GM23338 (cell line): Measurements from ENCODE around the gene YBEY. TPM values are rescaled to one million over a fixed set of nuclear protein-coding genes. Genes with fewer than 3 reads are reported as not detected.
A peak's percentile ranks its signal among the peaks of the same experiment; 100 is the strongest.

Source experiments
- ATAC-seq: fragments of 200-7000 bp; cut with Tn5 transposase; 3 replicates; pipeline ENCODE4 v1.9.1; 2020
- DNase-seq: peaks from one replicate; pipeline ENCODE4 v3.0.0-alpha.2; 2015; ENCODE audit warnings: low spot score
- H2AFZ ChIP-seq: fragments of 200-600 bp; sonication (generic); 2 replicates; pipeline ENCODE4 v1.8.0; 2016; ENCODE audit warnings: antibody characterized with exemption, mild to moderate bottlenecking, moderate library complexity
- H3F3A ChIP-seq: fragments of 200-600 bp; sonication (generic); replicated peaks from 2 replicates; pipeline ENCODE4 v1.8.0; 2017; ENCODE audit warnings: antibody characterized with exemption, mixed run types, low read depth
- H3K27ac ChIP-seq: fragments of 200-600 bp; sonication (generic); 2 replicates; pipeline ENCODE4 v1.6.1; 2016; ENCODE audit warnings: low read depth
- H3K27me3 ChIP-seq: fragments of 200-600 bp; sonication (generic); 2 replicates; pipeline ENCODE4 v1.8.0; 2016; ENCODE audit warnings: mild to moderate bottlenecking, mixed run types, moderate library complexity; ENCODE audit not compliant: insufficient read depth
- H3K36me3 ChIP-seq: fragments of 200-600 bp; sonication (generic); 2 replicates; pipeline ENCODE4 v1.8.0; 2016; ENCODE audit warnings: mild to moderate bottlenecking; ENCODE audit not compliant: insufficient read depth
- H3K4me1 ChIP-seq: fragments of 200-600 bp; sonication (generic); 2 replicates; pipeline ENCODE4 v1.8.0; 2016; ENCODE audit warnings: mild to moderate bottlenecking, moderate library complexity; ENCODE audit not compliant: insufficient read depth
- H3K4me2 ChIP-seq: fragments of 200-600 bp; sonication (generic); 2 replicates; pipeline ENCODE4 v1.7.1; 2017; ENCODE audit warnings: mixed run types
- H3K4me3 ChIP-seq: fragments of 200-600 bp; sonication (generic); 2 replicates; pipeline ENCODE4 v1.6.1; 2016; ENCODE audit warnings: mixed run types
- H3K79me2 ChIP-seq: fragments of 200-600 bp; sonication (generic); replicated peaks from 2 replicates; pipeline ENCODE4 v1.8.0; 2017; ENCODE audit warnings: mild to moderate bottlenecking; ENCODE audit not compliant: insufficient read depth
- H3K9me2 ChIP-seq: fragments of 200-600 bp; sonication (generic); 2 replicates; pipeline ENCODE4 v1.8.0; 2017; ENCODE audit not compliant: insufficient read depth
- H4K20me1 ChIP-seq: fragments of 200-600 bp; sonication (generic); replicated peaks from 2 replicates; pipeline ENCODE4 v1.8.0; 2017; ENCODE audit warnings: mild to moderate bottlenecking; ENCODE audit not compliant: insufficient read depth
- H3K27ac Mint-ChIP-seq: 2 replicates; pipeline ENCODE4 v1.8.0; 2020; ENCODE audit warnings: inconsistent platforms, mild to moderate bottlenecking, moderate library complexity, mixed read lengths
- H3K27me3 Mint-ChIP-seq: 3 replicates; pipeline ENCODE4 v1.8.0; 2022; ENCODE audit warnings: low read depth, mild to moderate bottlenecking, moderate library complexity, mixed read lengths, inconsistent platforms; ENCODE audit not compliant: insufficient read depth, poor library complexity
- H3K36me3 Mint-ChIP-seq: 3 replicates; pipeline ENCODE4 v1.8.0; 2021; ENCODE audit warnings: low read depth, mild to moderate bottlenecking, inconsistent platforms, moderate library complexity, mixed read lengths
- H3K4me1 Mint-ChIP-seq: 3 replicates; pipeline ENCODE4 v1.8.0; 2020; ENCODE audit warnings: mild to moderate bottlenecking, inconsistent platforms, mixed read lengths
- H3K4me3 Mint-ChIP-seq: 3 replicates; pipeline ENCODE4 v1.8.0; 2021; ENCODE audit warnings: moderate library complexity, mild to moderate bottlenecking, inconsistent platforms, mixed read lengths
- H3K9me3 Mint-ChIP-seq: 3 replicates; pipeline ENCODE4 v1.8.0; 2020; ENCODE audit warnings: moderate library complexity, mild to moderate bottlenecking, inconsistent platforms, mixed read lengths
- CREB1 ChIP-seq: fragments of 250-450 bp; sonication (Bioruptor Pico); IDR thresholded peaks from 2 replicates; pipeline ENCODE4 v1.5.0; 2020; ENCODE audit warnings: low read depth, mild to moderate bottlenecking, moderate library complexity
- JUNB ChIP-seq: IDR thresholded peaks from one replicate; pipeline ENCODE4 v1.6.1; 2016; ENCODE audit warnings: antibody characterized with exemption; ENCODE audit not compliant: unreplicated experiment
- NANOG ChIP-seq: IDR thresholded peaks from 2 replicates; pipeline ENCODE4 v1.6.1; 2016; ENCODE audit warnings: antibody characterized with exemption, borderline replicate concordance
- ZNF114 ChIP-seq: fragments of 250-450 bp; sonication (Bioruptor Pico); IDR thresholded peaks from 2 replicates; pipeline ENCODE4 v1.5.0; 2020; ENCODE audit warnings: mild to moderate bottlenecking, moderate library complexity
- ZNF331 ChIP-seq: fragments of 250-450 bp; sonication (Bioruptor Pico); IDR thresholded peaks from 2 replicates; pipeline ENCODE4 v1.5.0; 2020; ENCODE audit warnings: low read depth, mild to moderate bottlenecking, moderate library complexity
- polyA plus RNA-seq: library from polyadenylated mRNA; unstranded; fragments of >200 nt; fragmentation: Nextera tagmentation; extraction: Ambion mirVana; gene quantifications from 2 replicates; pipeline ENCODE4 v1.2.1, GENCODE V29; 2016
- total RNA-seq: library from RNA; depleted of rRNA; stranded (reverse); fragments of >200 nt; shearing (Covaris generic); gene quantifications from 2 replicates; pipeline ENCODE4 v1.2.3, GENCODE V29; 2014
- TF ChIP-seq, protein P1 (sequence below), 2 experiments: fragments of 200-600 bp in 1 of 2; sonication (generic) in 1 of 2; conservative IDR thresholded peaks; 2 replicates each; pipeline versions ENCODE4 v1.5.1 to v1.6.1; 2016 to 2017; ENCODE audit warnings: antibody characterized with exemption in 2 of 2, low read depth in 2 of 2, mild to moderate bottlenecking in 2 of 2, moderate library complexity in 1 of 2
- TF ChIP-seq, protein P2 (sequence below): fragments of 250-450 bp; sonication (Bioruptor Pico); IDR thresholded peaks from 2 replicates; pipeline ENCODE4 v1.5.0; 2020; ENCODE audit warnings: mild to moderate bottlenecking, moderate library complexity
- TF ChIP-seq, protein P3 (sequence below): IDR thresholded peaks from one replicate; pipeline ENCODE4 v1.6.1; 2018; ENCODE audit warnings: antibody characterized with exemption; ENCODE audit not compliant: unreplicated experiment

YBEY gene
- total and polyA plus RNA-seq, 2 experiments from 2014 or later, result 28.1 to 31.8 TPM

DNA sequence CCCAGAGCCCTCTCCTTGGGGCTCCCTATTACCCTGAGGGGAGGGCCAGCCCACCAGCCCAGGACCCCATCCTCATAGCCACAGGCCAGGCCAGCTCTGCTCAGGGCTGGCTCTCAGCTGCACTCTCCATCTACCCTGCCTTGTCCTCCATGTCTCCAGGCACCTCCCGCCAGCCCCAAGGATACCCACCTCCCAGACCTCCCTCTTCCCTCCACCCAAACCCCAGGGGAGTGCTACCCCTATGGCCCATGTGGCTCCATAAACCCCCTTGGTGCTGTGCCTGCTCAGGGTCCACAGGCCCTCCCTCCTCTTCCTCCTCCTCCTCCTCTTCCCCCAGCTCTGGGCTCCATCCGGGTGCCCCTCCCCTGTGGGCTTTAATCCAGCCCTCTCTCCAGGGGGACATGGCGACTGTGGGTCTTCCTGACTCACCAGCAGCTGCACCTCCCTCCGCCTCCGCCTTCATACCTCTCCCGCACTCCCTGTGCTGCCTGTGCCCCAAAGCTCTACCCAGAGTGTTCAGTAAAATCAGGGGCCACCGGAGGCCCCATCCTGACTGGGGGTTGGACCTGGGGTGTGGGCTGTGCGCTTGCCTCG lies 9.1 kb downstream of the YBEY start (continued):
- TF ChIP-seq, protein P1, sequence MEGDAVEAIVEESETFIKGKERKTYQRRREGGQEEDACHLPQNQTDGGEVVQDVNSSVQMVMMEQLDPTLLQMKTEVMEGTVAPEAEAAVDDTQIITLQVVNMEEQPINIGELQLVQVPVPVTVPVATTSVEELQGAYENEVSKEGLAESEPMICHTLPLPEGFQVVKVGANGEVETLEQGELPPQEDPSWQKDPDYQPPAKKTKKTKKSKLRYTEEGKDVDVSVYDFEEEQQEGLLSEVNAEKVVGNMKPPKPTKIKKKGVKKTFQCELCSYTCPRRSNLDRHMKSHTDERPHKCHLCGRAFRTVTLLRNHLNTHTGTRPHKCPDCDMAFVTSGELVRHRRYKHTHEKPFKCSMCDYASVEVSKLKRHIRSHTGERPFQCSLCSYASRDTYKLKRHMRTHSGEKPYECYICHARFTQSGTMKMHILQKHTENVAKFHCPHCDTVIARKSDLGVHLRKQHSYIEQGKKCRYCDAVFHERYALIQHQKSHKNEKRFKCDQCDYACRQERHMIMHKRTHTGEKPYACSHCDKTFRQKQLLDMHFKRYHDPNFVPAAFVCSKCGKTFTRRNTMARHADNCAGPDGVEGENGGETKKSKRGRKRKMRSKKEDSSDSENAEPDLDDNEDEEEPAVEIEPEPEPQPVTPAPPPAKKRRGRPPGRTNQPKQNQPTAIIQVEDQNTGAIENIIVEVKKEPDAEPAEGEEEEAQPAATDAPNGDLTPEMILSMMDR (conservative IDR thresholded peaks at IDR 0.05; ENCODE audit: low read depth in 2 of 2), result no peak
- TF ChIP-seq JUNB, result no peak
- no peak for TF ChIP-seq ZNF331 (CRISPR knock-in tag)
- TF ChIP-seq NANOG, result no peak

DNA sequence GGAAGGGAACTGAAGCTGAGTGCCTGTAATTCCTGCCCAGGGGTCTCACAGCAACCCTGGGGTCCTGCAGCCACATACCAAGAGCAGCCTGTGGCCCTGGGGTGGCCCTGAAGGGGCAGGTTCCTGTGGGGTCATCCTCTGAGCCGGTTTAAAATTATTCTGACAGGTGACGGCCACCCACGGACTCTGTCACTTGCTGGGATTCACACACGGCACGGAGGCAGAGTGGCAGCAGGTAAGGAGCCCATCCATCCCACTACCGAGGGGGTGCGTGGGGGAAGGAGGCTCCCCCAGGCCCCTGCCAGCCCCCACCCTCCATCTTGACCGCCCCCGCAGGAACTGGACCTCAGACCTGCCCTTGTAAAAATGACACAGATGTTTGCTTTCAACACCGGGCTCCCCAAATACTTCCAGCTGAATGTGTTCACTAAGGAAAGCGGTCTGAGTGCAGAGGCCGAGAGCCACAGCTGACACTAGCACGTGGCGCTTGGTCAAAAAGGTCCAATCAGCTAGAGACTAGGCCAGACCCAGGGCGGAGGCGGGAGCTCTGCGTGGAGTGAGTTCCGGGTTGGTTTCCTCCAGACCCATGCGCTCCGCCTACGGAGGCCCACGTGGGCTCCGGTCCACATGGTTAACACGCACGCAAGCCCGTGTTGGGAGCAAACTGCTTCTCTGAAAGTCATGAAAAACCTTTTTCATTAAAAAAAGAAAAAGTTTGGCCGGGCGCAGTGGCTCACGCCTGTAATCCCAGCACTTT lies 10.0 kb downstream of the YBEY start:
- Histone ChIP-seq H4K20me1 (peaks cover under 1% of the 10 kb centered on the region; the same call in 1 of the 2 replicates), H3K9me2 (no peaks in the 10 kb centered on the region), H3K4me3 (no peak overlapping the region), H3F3A (peaks cover 7% of the 10 kb centered on the region; the same call in 1 of the 2 replicates), H3K27me3 (peaks cover 8% of the 10 kb centered on the region), H2AFZ (no peak overlapping the region), H3K4me1 (no peaks in the 10 kb centered on the region; the same call in 1 of the 2 replicates), H3K36me3 (peaks cover 6% of the 10 kb centered on the region; the same call in 1 of the 2 replicates), H3K79me2 (no peaks in the 10 kb centered on the region), H3K4me2 (no peak overlapping the region), H3K27ac (no peak overlapping the region)
- DNase-seq (peak; percentile 59), ATAC-seq (peak; percentile 38)
- Mint-ChIP-seq H3K4me1 (peaks cover 16% of the 10 kb centered on the region), H3K4me3 (no peak overlapping the region; the same call in 2 of the 3 replicates), H3K9me3 (peaks cover 16% of the 10 kb centered on the region; the same call in 2 of the 3 replicates), H3K27ac (no peak overlapping the region), H3K27me3 (peaks cover 27% of the 10 kb centered on the region), H3K36me3 (peaks cover 42% of the 10 kb centered on the region)
- no peak for TF ChIP-seq CREB1 (CRISPR knock-in tag)
- TF ChIP-seq ZNF114 (CRISPR knock-in tag), result no peak
- TF ChIP-seq, protein P1 (conservative IDR thresholded peaks at IDR 0.05; ENCODE audit: low read depth in 2 of 2), result no peak
- TF ChIP-seq, protein P2, sequence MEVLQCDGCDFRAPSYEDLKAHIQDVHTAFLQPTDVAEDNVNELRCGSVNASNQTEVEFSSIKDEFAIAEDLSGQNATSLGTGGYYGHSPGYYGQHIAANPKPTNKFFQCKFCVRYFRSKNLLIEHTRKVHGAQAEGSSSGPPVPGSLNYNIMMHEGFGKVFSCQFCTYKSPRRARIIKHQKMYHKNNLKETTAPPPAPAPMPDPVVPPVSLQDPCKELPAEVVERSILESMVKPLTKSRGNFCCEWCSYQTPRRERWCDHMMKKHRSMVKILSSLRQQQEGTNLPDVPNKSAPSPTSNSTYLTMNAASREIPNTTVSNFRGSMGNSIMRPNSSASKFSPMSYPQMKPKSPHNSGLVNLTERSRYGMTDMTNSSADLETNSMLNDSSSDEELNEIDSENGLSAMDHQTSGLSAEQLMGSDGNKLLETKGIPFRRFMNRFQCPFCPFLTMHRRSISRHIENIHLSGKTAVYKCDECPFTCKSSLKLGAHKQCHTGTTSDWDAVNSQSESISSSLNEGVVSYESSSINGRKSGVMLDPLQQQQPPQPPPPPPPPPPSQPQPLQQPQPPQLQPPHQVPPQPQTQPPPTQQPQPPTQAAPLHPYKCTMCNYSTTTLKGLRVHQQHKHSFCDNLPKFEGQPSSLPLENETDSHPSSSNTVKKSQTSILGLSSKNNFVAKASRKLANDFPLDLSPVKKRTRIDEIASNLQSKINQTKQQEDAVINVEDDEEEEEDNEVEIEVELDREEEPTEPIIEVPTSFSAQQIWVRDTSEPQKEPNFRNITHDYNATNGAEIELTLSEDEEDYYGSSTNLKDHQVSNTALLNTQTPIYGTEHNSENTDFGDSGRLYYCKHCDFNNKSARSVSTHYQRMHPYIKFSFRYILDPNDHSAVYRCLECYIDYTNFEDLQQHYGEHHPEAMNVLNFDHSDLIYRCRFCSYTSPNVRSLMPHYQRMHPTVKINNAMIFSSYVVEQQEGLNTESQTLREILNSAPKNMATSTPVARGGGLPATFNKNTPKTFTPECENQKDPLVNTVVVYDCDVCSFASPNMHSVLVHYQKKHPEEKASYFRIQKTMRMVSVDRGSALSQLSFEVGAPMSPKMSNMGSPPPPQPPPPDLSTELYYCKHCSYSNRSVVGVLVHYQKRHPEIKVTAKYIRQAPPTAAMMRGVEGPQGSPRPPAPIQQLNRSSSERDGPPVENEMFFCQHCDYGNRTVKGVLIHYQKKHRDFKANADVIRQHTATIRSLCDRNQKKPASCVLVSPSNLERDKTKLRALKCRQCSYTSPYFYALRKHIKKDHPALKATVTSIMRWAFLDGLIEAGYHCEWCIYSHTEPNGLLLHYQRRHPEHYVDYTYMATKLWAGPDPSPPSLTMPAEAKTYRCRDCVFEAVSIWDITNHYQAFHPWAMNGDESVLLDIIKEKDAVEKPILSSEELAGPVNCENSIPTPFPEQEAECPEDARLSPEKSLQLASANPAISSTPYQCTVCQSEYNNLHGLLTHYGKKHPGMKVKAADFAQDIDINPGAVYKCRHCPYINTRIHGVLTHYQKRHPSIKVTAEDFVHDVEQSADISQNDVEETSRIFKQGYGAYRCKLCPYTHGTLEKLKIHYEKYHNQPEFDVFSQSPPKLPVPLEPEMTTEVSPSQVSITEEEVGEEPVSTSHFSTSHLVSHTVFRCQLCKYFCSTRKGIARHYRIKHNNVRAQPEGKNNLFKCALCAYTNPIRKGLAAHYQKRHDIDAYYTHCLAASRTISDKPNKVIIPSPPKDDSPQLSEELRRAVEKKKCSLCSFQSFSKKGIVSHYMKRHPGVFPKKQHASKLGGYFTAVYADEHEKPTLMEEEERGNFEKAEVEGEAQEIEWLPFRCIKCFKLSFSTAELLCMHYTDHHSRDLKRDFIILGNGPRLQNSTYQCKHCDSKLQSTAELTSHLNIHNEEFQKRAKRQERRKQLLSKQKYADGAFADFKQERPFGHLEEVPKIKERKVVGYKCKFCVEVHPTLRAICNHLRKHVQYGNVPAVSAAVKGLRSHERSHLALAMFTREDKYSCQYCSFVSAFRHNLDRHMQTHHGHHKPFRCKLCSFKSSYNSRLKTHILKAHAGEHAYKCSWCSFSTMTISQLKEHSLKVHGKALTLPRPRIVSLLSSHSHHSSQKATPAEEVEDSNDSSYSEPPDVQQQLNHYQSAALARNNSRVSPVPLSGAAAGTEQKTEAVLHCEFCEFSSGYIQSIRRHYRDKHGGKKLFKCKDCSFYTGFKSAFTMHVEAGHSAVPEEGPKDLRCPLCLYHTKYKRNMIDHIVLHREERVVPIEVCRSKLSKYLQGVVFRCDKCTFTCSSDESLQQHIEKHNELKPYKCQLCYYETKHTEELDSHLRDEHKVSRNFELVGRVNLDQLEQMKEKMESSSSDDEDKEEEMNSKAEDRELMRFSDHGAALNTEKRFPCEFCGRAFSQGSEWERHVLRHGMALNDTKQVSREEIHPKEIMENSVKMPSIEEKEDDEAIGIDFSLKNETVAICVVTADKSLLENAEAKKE (CRISPR knock-in tag), result no peak
- TF ChIP-seq, protein P3, sequence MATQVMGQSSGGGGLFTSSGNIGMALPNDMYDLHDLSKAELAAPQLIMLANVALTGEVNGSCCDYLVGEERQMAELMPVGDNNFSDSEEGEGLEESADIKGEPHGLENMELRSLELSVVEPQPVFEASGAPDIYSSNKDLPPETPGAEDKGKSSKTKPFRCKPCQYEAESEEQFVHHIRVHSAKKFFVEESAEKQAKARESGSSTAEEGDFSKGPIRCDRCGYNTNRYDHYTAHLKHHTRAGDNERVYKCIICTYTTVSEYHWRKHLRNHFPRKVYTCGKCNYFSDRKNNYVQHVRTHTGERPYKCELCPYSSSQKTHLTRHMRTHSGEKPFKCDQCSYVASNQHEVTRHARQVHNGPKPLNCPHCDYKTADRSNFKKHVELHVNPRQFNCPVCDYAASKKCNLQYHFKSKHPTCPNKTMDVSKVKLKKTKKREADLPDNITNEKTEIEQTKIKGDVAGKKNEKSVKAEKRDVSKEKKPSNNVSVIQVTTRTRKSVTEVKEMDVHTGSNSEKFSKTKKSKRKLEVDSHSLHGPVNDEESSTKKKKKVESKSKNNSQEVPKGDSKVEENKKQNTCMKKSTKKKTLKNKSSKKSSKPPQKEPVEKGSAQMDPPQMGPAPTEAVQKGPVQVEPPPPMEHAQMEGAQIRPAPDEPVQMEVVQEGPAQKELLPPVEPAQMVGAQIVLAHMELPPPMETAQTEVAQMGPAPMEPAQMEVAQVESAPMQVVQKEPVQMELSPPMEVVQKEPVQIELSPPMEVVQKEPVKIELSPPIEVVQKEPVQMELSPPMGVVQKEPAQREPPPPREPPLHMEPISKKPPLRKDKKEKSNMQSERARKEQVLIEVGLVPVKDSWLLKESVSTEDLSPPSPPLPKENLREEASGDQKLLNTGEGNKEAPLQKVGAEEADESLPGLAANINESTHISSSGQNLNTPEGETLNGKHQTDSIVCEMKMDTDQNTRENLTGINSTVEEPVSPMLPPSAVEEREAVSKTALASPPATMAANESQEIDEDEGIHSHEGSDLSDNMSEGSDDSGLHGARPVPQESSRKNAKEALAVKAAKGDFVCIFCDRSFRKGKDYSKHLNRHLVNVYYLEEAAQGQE, result no peak
- TF ChIP-seq JUNB, result no peak
- TF ChIP-seq ZNF331 (CRISPR knock-in tag), result no peak
